Hair follicular keratinocyte (primary cell): Measurements from ENCODE around the gene CYP20A1. TPM values are rescaled to one million over a fixed set of nuclear protein-coding genes. Genes with fewer than 3 reads are reported as not detected.

Experiments
- total RNA-seq: library from RNA; depleted of rRNA; stranded (reverse); fragments of >200 nt; gene quantifications from 2 replicates; pipeline ENCODE4 v1.2.3, GENCODE V29; 2015

Gene CYP20A1
- 8.6 and 14.4 TPM in 2 replicates for total RNA-seq

GRCh38 chr2:203238704-203239526, at the start of gene CYP20A1:
Gene CYP20A1, plus strand, starts transcription at chr2:203239018. Its CDS starts 45 bp downstream, at chr2:203239063.

GRCh38 chr2:203327901-203328759, 89.3 kb downstream of the CYP20A1 start, which contains the start of gene ABI2:
Gene ABI2, plus strand, starts transcription at chr2:203328394. Its CDS starts 121 bp downstream, at chr2:203328515.

Other genes with a start within 250 kb of the CYP20A1 start
- gene NBEAL1, start 224.1 kb upstream of the CYP20A1 start, total RNA-seq: 9.9 and 13.3 TPM in 2 replicates
- 13.9 and 15.3 TPM in 2 replicates for gene ABI2, start 89.4 kb downstream of the CYP20A1 start, total RNA-seq